ACC112 (cell line): ENCODE results near the gene FUT7.
"Not testable (repeated sequence)": the region's sequence is repeated elsewhere in the genome, so short reads cannot be mapped to it uniquely, and the experiment has no call there.

ENCODE experiments used
- H2AFZ ChIP-seq: fragments of 200-600 bp; sonication (generic); one replicate; pipeline ENCODE4 v1.6.0; 2017; ENCODE audit warnings: antibody characterized with exemption, low read length; ENCODE audit not compliant: unreplicated experiment
- H3K27ac ChIP-seq: fragments of 200-600 bp; sonication (generic); 2 replicates; pipeline ENCODE4 v1.5.1; 2014; ENCODE audit warnings: low read depth, mild to moderate bottlenecking, antibody characterized with exemption, low read length, moderate library complexity
- H3K27me3 ChIP-seq: fragments of 200-600 bp; sonication (generic); 2 replicates; pipeline ENCODE4 v1.6.1; 2014; ENCODE audit warnings: mild to moderate bottlenecking, antibody characterized with exemption, low read length, moderate library complexity, mixed read lengths; ENCODE audit not compliant: insufficient read depth
- H3K36me3 ChIP-seq: fragments of 200-600 bp; sonication (generic); 2 replicates; pipeline ENCODE4 v1.6.1; 2016; ENCODE audit warnings: mild to moderate bottlenecking, antibody characterized with exemption, low read length, moderate library complexity, mixed read lengths; ENCODE audit not compliant: insufficient read depth
- H3K4me1 ChIP-seq: fragments of 200-600 bp; sonication (generic); one replicate; pipeline ENCODE4 v1.6.1; 2016; ENCODE audit warnings: low read length, mixed read lengths; ENCODE audit not compliant: insufficient read depth, unreplicated experiment, control insufficient read depth
- H3K4me3 ChIP-seq: fragments of 200-600 bp; sonication (generic); 2 replicates; pipeline ENCODE4 v1.5.1; 2014; ENCODE audit warnings: mild to moderate bottlenecking, low read depth, low read length
- H3K79me2 ChIP-seq: fragments of 200-600 bp; sonication (generic); one replicate; pipeline ENCODE4 v1.6.0; 2016; ENCODE audit warnings: low read length; ENCODE audit not compliant: control insufficient read depth, unreplicated experiment, insufficient read depth

The FUT7 gene

GRCh38 chr9:137064880-137065164 is 32.9 kb upstream of the FUT7 start:
- Histone ChIP-seq H3K27ac (no peak overlapping the region), H3K27me3 (no peaks in the 10 kb centered on the region), H3K79me2 (no peaks in the 10 kb centered on the region), H3K4me1 (no peaks in the 10 kb centered on the region), H2AFZ (no peak overlapping the region), H3K4me3 (no peak overlapping the region), H3K36me3 (no peaks in the 10 kb centered on the region)

DNA sequence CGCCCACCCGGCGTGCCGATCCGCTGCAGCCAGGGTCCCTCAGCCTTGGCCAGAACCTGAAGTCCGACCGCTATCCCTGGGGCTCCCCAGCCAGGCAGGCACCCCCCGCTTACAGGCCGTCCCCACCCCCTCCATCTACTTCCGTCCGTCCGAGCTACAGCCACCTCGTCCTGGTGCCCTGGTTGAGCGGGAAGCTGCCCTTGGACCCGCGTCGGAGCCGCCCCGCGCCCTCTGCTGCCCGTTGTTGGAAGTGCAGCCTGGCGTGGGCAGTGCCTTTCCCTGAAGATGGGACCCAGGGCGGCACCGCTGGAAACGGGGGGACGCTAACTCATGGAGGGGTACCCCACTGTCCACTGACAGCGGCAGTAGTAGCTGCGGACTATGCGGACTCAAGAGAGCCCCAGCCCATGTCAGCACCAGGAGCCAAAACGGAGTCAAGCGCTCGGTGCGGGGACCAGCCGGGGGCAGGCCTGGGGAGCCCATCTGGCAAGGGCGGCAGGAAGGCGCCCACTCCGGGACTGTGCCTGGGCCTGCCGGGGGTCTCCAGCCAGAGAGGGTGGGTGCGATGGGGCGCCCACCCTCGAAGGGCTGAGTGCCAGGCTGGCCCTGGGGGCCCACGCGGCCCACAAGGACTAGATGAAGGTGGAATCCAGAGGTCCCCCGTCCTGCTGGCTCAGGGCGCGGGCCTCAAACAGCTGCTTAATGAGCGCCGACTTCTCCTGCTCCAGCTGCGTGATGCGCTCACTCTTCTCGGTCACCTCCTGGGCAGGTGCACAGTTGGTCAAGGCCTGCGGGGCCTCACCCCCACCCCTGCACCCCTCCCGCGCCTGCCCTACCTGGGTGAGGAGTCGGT is 32.4 kb upstream of the FUT7 start:
- Histone ChIP-seq H3K79me2 (no peaks in the 10 kb centered on the region), H2AFZ (no peak overlapping the region), H3K4me1 (no peaks in the 10 kb centered on the region), H3K27me3 (no peaks in the 10 kb centered on the region), H3K27ac (no peak overlapping the region), H3K36me3 (no peaks in the 10 kb centered on the region), H3K4me3 (no peak overlapping the region)

DNA sequence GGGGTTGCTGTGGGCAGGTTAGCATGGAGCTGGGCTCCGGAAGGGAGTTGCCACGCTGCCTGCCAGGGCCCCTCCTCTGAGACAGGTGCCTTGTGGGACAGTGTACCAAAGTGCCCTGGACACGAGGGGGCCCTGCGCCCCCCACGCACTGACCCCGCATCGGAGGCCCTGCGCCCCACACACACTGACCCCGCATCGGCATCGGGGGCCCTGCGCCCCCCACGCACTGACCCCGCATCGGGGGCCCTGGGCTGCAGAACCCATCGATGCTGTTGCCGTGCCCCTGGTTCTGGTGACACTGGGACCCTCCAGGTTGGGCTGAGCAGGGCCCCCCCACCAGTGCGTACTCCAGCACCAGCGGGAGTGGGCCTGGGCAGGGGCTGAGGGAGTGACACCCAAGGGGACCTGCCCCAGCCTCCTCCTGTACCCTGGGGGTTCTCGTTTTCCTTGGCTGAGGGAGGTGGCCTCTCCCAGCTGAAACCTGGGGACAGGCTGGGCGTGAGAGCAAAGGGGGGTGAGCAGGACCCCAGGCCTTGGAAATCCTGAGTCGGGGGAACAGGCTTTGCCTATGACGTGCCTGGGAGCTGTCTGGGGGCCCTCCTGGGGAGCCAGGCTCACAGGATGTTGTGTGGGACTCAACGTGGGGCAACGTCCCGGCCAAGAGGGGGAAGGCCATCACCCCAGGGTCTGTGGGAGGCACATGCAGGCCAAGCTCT is 31.6 kb upstream of the FUT7 start:
- Histone ChIP-seq H3K27ac (no peak overlapping the region), H2AFZ (no peak overlapping the region), H3K4me1 (no peaks in the 10 kb centered on the region), H3K27me3 (no peaks in the 10 kb centered on the region), H3K36me3 (no peaks in the 10 kb centered on the region), H3K4me3 (no peak overlapping the region), H3K79me2 (no peaks in the 10 kb centered on the region)

DNA sequence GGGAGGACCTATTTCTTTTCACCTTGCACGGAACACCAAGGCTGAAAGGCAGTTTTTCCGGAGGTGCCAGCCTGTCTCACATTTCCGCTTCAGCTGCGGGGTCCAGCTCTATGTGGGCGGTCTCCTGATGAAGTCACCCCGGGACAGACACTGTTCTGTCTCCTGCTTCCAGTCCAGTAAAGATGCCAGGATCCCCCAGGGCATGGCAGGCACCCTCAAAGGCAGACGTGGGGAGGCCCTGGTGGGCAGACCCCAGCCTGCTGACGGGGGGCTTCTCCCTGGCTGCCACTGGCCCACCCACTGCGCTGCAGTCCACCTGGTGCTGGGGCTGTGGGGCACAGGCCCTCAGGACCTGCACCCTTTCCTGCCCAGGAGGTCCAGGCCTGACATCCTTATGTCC is 30.9 kb upstream of the FUT7 start:
- H3K36me3 ChIP-seq, H3K4me3 ChIP-seq, H3K27me3 ChIP-seq, H3K4me1 ChIP-seq, H2AFZ ChIP-seq, H3K79me2 ChIP-seq, H3K27ac ChIP-seq: not testable (repeated sequence)

- H3K4me1 ChIP-seq, result no peaks in the 10 kb centered on the region
- H3K27me3 ChIP-seq, result no peaks in the 10 kb centered on the region
- H2AFZ ChIP-seq, result no peak overlapping the region
- H3K36me3 ChIP-seq, result no peaks in the 10 kb centered on the region
- H3K27ac ChIP-seq, result no peak overlapping the region
- H3K4me3 ChIP-seq, result no peak overlapping the region
- H3K79me2 ChIP-seq, result no peaks in the 10 kb centered on the region
Measured at GRCh38 chr9:137062384-137062783, 30.5 kb upstream of the FUT7 start.

DNA sequence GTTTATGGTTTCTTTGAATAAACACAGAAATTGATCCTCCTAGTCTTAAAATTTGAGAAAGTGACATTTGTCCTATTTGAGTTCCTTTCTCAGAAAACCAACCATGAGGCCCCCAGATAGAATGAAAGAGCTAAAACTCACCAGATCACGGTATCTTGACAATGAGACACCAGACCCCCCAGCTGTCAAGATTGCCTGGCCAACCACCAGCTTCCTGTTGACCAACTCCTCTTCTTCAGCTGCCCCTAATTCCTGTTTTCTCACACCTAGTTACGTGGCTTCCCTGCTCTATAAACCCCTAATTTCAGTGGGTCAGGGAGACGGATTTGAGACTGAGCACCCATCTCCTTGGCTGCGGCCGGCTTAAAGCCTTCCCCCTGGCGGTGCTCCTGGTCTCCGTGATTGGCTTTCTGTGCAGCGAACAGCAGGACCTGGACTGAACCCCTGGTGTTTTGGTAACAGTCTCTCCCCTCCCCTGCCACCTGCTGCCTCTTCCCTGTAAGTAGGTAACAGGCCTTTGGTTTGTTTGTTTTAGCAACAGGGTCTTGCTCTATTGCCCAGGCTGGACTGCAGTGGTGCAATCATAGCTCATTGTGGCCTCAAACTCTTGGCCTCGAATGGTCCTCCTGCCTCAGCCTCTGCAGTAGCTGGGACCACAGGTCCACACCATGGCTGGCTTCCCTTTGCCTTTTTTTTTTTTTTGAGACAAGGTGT is 26.8 kb upstream of the FUT7 start:
- Histone ChIP-seq H3K79me2 (no peaks in the 10 kb centered on the region), H3K27ac (no peak overlapping the region), H3K36me3 (no peaks in the 10 kb centered on the region), H2AFZ (no peak overlapping the region), H3K4me3 (no peak overlapping the region), H3K27me3 (peaks cover 9% of the 10 kb centered on the region; the same call in 1 of the 2 replicates), H3K4me1 (peaks cover 10% of the 10 kb centered on the region)

- Histone ChIP-seq H3K36me3 (no peaks in the 10 kb centered on the region), H3K79me2 (no peaks in the 10 kb centered on the region), H3K27ac (no peak overlapping the region), H2AFZ (no peak overlapping the region), H3K4me3 (no peak overlapping the region), H3K27me3 (peaks cover 20% of the 10 kb centered on the region), H3K4me1 (peaks cover 10% of the 10 kb centered on the region)
Measured at GRCh38 chr9:137057545-137057944, 25.7 kb upstream of the FUT7 start.

DNA sequence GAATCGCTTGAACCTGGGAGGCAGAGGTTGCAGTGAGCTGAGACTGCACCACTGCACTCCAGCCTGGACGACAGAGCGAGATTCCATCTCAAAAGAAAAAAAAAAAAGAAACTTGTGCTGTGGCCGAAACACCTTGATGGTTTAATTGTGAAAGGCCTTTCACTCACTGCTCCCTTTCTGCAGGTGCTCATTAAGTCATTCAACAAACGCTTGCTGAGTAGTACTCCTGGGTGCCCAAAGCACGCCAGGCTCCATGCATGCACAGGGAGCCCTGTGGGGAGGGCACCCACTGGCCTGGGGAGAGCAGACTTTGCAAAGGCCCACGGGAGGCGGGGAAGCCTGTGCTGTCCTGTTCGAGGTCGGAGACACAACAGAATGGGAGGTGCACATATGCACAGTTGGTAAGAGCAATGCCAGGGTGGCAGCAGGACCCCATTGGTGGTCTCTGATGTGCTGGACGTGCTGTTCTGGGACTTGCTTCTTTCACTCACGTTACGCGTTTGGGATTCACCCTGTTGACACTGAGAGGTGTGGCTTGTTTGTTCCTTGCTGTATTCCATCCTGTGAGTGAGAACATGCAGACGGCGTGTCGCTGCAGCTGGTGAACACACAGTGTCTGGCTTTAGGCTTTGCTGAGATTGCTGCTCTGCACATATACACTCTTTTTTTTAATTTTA is 25.0 kb upstream of the FUT7 start:
- Histone ChIP-seq H3K27ac (no peak overlapping the region), H3K4me3 (no peak overlapping the region), H3K4me1 (peaks cover 10% of the 10 kb centered on the region), H2AFZ (no peak overlapping the region), H3K79me2 (no peaks in the 10 kb centered on the region), H3K27me3 (peaks cover 26% of the 10 kb centered on the region), H3K36me3 (no peaks in the 10 kb centered on the region)

DNA sequence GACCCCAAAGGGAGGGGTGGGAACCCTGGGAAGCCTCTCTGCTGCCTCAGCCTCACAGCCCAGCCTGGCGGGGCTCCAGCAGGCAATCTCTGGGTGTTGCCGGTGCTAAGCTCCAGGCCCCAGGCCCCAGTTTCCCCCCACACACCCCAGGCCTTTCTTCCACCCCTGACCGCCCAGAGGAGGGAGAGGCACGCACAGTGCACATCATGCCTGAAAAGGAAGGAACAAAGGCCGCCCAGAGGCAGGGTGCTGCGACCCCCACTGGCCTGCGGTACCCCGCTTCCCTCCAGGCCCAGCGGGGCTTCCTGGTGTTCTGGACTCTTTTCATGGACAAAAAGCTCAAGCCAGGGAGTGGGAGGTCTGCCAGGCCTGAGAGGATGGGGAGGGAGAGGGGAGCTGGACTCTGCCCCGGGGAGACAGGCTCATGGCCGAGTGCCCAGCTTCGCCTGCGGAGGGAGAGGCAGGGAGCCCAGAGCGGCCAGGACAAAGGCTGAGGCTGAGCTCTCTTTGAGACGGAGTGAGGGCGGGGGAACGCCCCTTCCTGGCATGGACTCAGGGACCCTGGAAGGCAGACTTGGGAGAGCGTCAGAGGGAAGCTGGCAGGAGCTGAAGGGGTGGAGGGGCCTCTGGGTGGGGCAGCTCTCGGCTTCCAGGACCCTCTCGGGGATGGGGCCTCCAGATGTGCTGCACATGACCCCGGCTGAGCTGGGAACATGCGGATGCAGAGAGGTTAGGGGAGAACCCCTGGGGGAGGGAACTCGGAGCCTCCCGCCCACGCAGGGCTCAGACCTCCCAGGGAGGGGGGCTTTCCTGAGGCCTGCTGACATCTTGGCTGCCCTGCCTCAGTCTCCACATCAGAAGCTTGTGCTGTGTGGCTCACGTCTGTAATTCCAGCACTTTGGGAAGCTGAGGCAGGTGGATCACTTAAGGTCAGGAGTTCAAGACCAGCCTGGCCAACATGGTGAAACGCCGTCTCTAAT is 23.8 kb upstream of the FUT7 start:
- Histone ChIP-seq H3K4me1 (peaks cover 10% of the 10 kb centered on the region), H3K36me3 (no peaks in the 10 kb centered on the region), H3K27ac (no peak overlapping the region), H2AFZ (no peak overlapping the region), H3K27me3 (peaks cover 26% of the 10 kb centered on the region), H3K4me3 (no peak overlapping the region), H3K79me2 (no peaks in the 10 kb centered on the region)
